Lower lobe of right lung (tissue), 2 donors: ENCODE data around the gene CD247. TPM values are rescaled to one million over a fixed set of nuclear protein-coding genes. Genes with fewer than 3 reads are reported as not detected.

ENCODE experiments used
- ATAC-seq, 2 donors: fragments of 200-7000 bp; cut with Tn5 transposase; one replicate each; pipeline ENCODE4 v1.9.1; 2020 to 2022; ENCODE audit warnings: mild to moderate bottlenecking in 2 of 2, moderate library complexity in 2 of 2
- DNase-seq: peaks from one replicate; pipeline ENCODE4 v3.0.0-alpha.2; 2020
- H3K27ac ChIP-seq: fragments of 200-600 bp; one replicate; pipeline ENCODE4 v1.8.0; 2022
- H3K27me3 ChIP-seq: fragments of 200-600 bp; one replicate; pipeline ENCODE4 v1.8.0; 2022; ENCODE audit warnings: low read depth
- H3K36me3 ChIP-seq: fragments of 200-600 bp; one replicate; pipeline ENCODE4 v1.8.0; 2022; ENCODE audit warnings: mild to moderate bottlenecking
- H3K4me1 ChIP-seq: fragments of 200-600 bp; one replicate; pipeline ENCODE4 v1.8.0; 2022
- H3K4me3 ChIP-seq: fragments of 200-600 bp; one replicate; pipeline ENCODE4 v1.8.0; 2022; ENCODE audit warnings: mild to moderate bottlenecking
- H3K9me3 ChIP-seq: fragments of 200-600 bp; one replicate; pipeline ENCODE4 v1.8.0; 2022
- CTCF ChIP-seq: fragments of 200-600 bp; IDR thresholded peaks from one replicate; pipeline ENCODE4 v1.8.0; 2022; ENCODE audit warnings: antibody characterized with exemption, mild to moderate bottlenecking
- intact Hi-C: fragments of 100-400 bp; cut with DNase I; formaldehyde crosslinking; loops from one replicate; pipeline ENCODE4 v1.11.0; 2022
- total RNA-seq: library from RNA; stranded (reverse); fragmentation: NEBNext Ultra II Directional; extraction: Animal tissue kit (Norgen Biotek cat#: 25700); gene quantifications from one replicate; pipeline ENCODE4 v1.2.1, GENCODE V29; 2021
- donor health status: DM: no; HTN: yes; CAD: no; lungs with severe emphysema.

CD247 gene
- total RNA-seq, 1 donor from 2014 or later, result 8.7 TPM

- H3K27ac ChIP-seq, result no peak overlapping the region
- no peaks in the 10 kb centered on the region for H3K9me3 ChIP-seq
- H3K4me1 ChIP-seq, result no peaks in the 10 kb centered on the region
- no peaks in the 10 kb centered on the region for H3K27me3 ChIP-seq
- DNase-seq (no peak), ATAC-seq (peak in 1 of 2 donors; percentile 53)
- H3K4me3 ChIP-seq, result no peak overlapping the region
- intact Hi-C loops, result no loop called here
- no peak for TF ChIP-seq CTCF
- H3K36me3 ChIP-seq, result peaks cover 27% of the 10 kb centered on the region
These were observed 114.0 kb downstream of the CD247 start for GRCh38 chr1:167404161-167404888.

DNA sequence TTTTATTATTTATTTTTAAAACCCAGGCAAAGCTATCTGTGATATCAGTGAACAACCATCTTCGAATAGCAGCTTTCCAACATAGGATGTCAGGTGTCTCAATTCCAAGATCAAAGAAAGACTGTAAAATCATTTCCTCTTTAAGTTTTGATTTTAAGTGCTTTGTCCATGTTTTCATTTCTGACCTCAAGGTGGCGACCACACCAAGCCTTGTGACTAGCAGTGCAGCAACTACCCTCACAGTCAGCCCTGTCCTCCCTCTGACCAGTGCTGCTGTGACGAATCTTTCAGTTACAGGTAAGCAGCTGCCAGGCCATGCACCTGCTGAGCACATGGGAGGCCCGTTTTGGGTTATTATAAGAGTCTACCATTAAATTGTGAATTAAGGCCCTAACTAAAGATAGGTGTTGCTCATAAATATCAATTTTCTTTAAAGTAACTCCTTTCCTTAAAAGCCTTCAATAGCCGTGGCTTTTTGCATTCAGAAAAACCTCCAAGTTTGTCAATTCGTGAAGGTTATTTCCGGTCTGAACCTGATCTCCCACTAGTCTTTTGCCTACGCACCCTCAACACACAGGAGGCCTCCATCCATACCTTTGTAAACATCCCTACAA, 117.0 kb downstream of the CD247 start:
- intact Hi-C loops, result no loop called here
- H3K4me1 ChIP-seq, result no peaks in the 10 kb centered on the region
- no peak overlapping the region for H3K27ac ChIP-seq
- ATAC-seq (peak; percentile 82 to 90), DNase-seq (peak; percentile 62)
- no peak overlapping the region for H3K4me3 ChIP-seq
- TF ChIP-seq CTCF, result peak; percentile 53
- H3K9me3 ChIP-seq, result no peaks in the 10 kb centered on the region
- peaks cover 54% of the 10 kb centered on the region for H3K36me3 ChIP-seq
- no peaks in the 10 kb centered on the region for H3K27me3 ChIP-seq

DNA sequence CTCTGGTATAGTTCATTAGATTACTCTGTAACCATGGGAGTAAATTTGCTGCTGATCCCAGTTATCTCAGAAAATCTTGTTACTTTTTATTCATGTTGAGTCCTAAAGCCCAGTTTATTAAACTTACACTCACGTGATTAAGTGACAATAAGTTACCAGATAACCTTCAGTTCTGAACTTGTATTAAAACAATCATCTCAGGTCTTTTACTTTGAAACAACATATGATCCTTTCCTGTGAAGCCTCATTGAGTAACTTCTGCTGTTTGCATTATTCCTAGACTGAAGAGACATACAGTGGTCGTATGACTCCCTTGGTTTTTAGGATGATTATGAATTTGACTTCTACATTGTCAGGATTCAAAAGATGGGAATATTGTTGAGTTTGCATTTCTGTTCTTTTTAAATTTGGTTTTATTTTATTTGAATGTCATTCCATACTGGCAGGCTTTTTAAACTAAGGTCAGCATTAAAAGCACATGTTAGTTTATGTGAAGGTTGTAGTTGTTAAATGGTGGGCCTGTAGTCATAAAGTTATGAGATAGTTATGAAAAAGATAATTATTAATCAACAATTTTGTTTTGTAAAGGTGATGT, 117.9 kb downstream of the CD247 start:
- DNase-seq (no peak), ATAC-seq (no peak)
- TF ChIP-seq CTCF, result no peak
- Histone ChIP-seq H3K4me3 (no peak overlapping the region), H3K4me1 (no peaks in the 10 kb centered on the region), H3K9me3 (no peaks in the 10 kb centered on the region), H3K36me3 (peaks cover 60% of the 10 kb centered on the region), H3K27ac (no peak overlapping the region), H3K27me3 (no peaks in the 10 kb centered on the region)
- intact Hi-C loops, result no loop called here

- Histone ChIP-seq H3K27me3 (no peaks in the 10 kb centered on the region), H3K36me3 (peaks cover 44% of the 10 kb centered on the region), H3K4me1 (no peaks in the 10 kb centered on the region), H3K4me3 (no peak overlapping the region), H3K9me3 (no peaks in the 10 kb centered on the region), H3K27ac (no peak overlapping the region)
- intact Hi-C loops, result no loop called here
- DNase-seq (no peak), ATAC-seq (no peak)
- no peak for TF ChIP-seq CTCF
These were observed 126.1 kb downstream of the CD247 start for GRCh38 chr1:167392200-167392696.

GRCh38 chr1:167388976-167389375, 129.4 kb downstream of the CD247 start:
- no peaks in the 10 kb centered on the region for H3K9me3 ChIP-seq
- DNase-seq, result no peak
- no peaks in the 10 kb centered on the region for H3K27me3 ChIP-seq
- intact Hi-C loops, result no loop called here
- H3K36me3 ChIP-seq, result peaks cover 43% of the 10 kb centered on the region
- no peak overlapping the region for H3K27ac ChIP-seq
- no peak for TF ChIP-seq CTCF
- H3K4me1 ChIP-seq, result no peaks in the 10 kb centered on the region
- no peak for ATAC-seq
- H3K4me3 ChIP-seq, result no peak overlapping the region
